DND-41 (cell line): Measurements from ENCODE around the gene ITGA2.

Experiments used
- ATAC-seq: fragments of 200-7000 bp; cut with Tn5 transposase; 3 replicates; pipeline ENCODE4 v1.9.1; 2021; ENCODE audit warnings: low read depth; ENCODE audit not compliant: insufficient read depth
- DNase-seq: peaks from one replicate; pipeline ENCODE4 v3.0.0-alpha.2; 2020
- H2AFZ ChIP-seq: 2 replicates; pipeline ENCODE4 v1.6.0; 2012; ENCODE audit warnings: low read depth, low read length
- H3K27ac ChIP-seq: 2 replicates; pipeline ENCODE4 v1.5.1; 2012; ENCODE audit warnings: low read length, inconsistent platforms
- H3K27me3 ChIP-seq: fragments of 200-600 bp; sonication (generic); 2 replicates; pipeline ENCODE4 v1.6.0; 2012; ENCODE audit warnings: low read length, mild to moderate bottlenecking, inconsistent platforms; ENCODE audit not compliant: insufficient read depth, poor library complexity
- H3K36me3 ChIP-seq: 2 replicates; pipeline ENCODE4 v1.5.1; 2012; ENCODE audit warnings: low read length, inconsistent platforms; ENCODE audit not compliant: insufficient read depth
- H3K4me1 ChIP-seq: 2 replicates; pipeline ENCODE4 v1.5.1; 2012; ENCODE audit warnings: mild to moderate bottlenecking, low read length; ENCODE audit not compliant: insufficient read depth
- H3K4me2 ChIP-seq: 2 replicates; pipeline ENCODE4 v1.6.0; 2012; ENCODE audit warnings: mild to moderate bottlenecking, moderate library complexity, low read length, inconsistent platforms; ENCODE audit not compliant: insufficient read depth
- H3K4me3 ChIP-seq, 2 experiments: fragments of 200-600 bp in 1 of 2; shearing (Covaris generic) in 1 of 2; 2 replicates each; pipeline ENCODE4 v1.5.1; 2012 to 2016; ENCODE audit warnings: inconsistent platforms in 2 of 2, low read length in 2 of 2, mild to moderate bottlenecking in 2 of 2, low read depth in 1 of 2, moderate library complexity in 1 of 2
- H3K79me2 ChIP-seq: 2 replicates; pipeline ENCODE4 v1.6.0; 2012; ENCODE audit warnings: low read length, inconsistent platforms; ENCODE audit not compliant: insufficient read depth
- H3K9ac ChIP-seq: 2 replicates; pipeline ENCODE4 v1.6.0; 2012; ENCODE audit warnings: low read depth, mild to moderate bottlenecking, inconsistent platforms, low read length, moderate library complexity
- H3K9me3 ChIP-seq: 2 replicates; pipeline ENCODE4 v1.5.1; 2012; ENCODE audit warnings: low read length, moderate library complexity, mild to moderate bottlenecking, inconsistent platforms; ENCODE audit not compliant: insufficient read depth, severe bottlenecking
- H4K20me1 ChIP-seq: 2 replicates; pipeline ENCODE4 v1.6.0; 2012; ENCODE audit warnings: low read length; ENCODE audit not compliant: insufficient read depth
- EZH2 ChIP-seq: IDR thresholded peaks from 3 replicates; pipeline ENCODE4 v1.6.1; 2012; ENCODE audit warnings: borderline replicate concordance, low read depth, mild to moderate bottlenecking, moderate library complexity, low read length, inconsistent platforms; ENCODE audit not compliant: severe bottlenecking
- TF ChIP-seq, protein P1 (sequence below): IDR thresholded peaks from 2 replicates; pipeline ENCODE4 v1.5.1; 2012; ENCODE audit warnings: borderline replicate concordance, low read length, moderate library complexity, mild to moderate bottlenecking; ENCODE audit not compliant: poor library complexity, severe bottlenecking; ENCODE audit errors: extremely low read depth

The ITGA2 gene

DNA sequence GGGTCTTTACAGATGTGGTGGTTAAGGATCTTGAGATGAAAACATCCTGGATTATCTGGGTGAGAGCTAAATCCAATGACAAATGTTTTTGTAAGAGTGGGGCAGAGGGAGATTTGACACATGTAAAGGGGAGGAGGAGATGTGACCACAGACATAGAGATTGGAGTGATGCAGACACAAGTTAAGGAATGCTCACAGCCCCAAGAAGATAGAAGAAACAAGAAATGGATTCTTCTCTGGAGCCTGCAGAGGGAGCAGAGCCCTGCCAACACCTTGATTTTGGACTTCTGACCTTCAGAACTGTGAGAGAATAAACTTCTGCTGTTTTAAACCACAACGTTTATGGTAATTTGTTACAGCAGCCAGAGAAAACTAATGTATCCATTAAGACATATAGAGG lies 21.7 kb downstream of the ITGA2 start:
- H3K4me1 ChIP-seq: peaks cover 12% of the 10 kb centered on the region
- no peak overlapping the region for H3K4me2 ChIP-seq
- no peak overlapping the region for H3K27ac ChIP-seq
- no peaks in the 10 kb centered on the region for H3K36me3 ChIP-seq
- DNase-seq (no peak), ATAC-seq (no peak)
- H2AFZ ChIP-seq: no peak overlapping the region
- no peak overlapping the region for H3K4me3 ChIP-seq
- no peak overlapping the region for H3K9ac ChIP-seq
- H3K79me2 ChIP-seq: no peaks in the 10 kb centered on the region
- H3K27me3 ChIP-seq: no peaks in the 10 kb centered on the region
- H3K9me3 ChIP-seq: no peaks in the 10 kb centered on the region
- TF ChIP-seq, protein P1, sequence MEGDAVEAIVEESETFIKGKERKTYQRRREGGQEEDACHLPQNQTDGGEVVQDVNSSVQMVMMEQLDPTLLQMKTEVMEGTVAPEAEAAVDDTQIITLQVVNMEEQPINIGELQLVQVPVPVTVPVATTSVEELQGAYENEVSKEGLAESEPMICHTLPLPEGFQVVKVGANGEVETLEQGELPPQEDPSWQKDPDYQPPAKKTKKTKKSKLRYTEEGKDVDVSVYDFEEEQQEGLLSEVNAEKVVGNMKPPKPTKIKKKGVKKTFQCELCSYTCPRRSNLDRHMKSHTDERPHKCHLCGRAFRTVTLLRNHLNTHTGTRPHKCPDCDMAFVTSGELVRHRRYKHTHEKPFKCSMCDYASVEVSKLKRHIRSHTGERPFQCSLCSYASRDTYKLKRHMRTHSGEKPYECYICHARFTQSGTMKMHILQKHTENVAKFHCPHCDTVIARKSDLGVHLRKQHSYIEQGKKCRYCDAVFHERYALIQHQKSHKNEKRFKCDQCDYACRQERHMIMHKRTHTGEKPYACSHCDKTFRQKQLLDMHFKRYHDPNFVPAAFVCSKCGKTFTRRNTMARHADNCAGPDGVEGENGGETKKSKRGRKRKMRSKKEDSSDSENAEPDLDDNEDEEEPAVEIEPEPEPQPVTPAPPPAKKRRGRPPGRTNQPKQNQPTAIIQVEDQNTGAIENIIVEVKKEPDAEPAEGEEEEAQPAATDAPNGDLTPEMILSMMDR: no peak
- TF ChIP-seq EZH2: no peak
- no peaks in the 10 kb centered on the region for H4K20me1 ChIP-seq

DNA sequence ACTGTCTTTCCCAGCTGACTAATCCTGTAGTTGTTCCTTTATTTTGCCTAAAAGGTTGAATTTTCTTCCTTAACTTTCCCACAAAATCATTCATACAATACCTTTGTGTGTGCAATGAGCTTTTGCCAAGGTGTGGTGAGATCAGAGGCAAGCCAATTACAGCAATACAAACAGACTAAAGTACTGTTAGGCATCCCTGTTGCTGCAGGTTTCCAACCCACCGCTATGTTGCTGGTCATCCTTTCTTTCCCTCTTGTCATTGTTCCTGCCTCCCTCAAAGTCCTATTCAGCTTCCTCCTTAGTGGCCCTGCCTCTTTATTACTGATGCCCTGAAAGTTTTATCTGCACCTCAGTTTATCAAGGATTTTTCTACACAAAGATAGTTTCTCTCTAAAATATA lies 22.1 kb downstream of the ITGA2 start:
- Histone ChIP-seq H3K4me2 (no peak overlapping the region), H3K27me3 (no peaks in the 10 kb centered on the region), H3K27ac (no peak overlapping the region), H3K9me3 (no peaks in the 10 kb centered on the region), H3K79me2 (no peaks in the 10 kb centered on the region), H3K4me1 (peaks cover 12% of the 10 kb centered on the region), H3K36me3 (no peaks in the 10 kb centered on the region), H2AFZ (no peak overlapping the region), H3K4me3 (no peak overlapping the region), H4K20me1 (no peaks in the 10 kb centered on the region), H3K9ac (no peak overlapping the region)
- DNase-seq (no peak), ATAC-seq (no peak)
- TF ChIP-seq EZH2: no peak
- TF ChIP-seq, protein P1: no peak

DNA sequence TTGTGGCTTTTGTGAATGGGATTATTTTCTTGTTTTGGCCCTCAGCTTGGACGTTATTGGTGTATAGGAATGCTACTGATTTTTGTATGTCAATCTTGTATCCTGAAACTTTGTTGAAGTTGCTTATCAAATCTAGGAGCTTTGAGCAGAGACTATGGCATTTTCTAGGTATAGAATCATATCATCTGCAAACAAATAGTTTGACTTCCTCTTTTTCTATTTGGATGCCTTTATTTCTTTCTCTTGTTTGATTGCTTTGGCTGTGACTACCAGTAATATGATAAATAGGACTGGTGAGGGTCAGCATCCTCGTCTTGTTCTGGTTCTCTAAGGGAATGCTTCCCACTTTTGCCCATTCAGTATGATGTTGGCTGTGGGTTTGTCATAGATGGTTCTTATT lies 24.7 kb downstream of the ITGA2 start:
- Histone ChIP-seq H3K4me3 (no peak overlapping the region), H3K9ac (no peak overlapping the region), H3K9me3 (no peaks in the 10 kb centered on the region), H2AFZ (no peak overlapping the region), H3K4me2 (no peak overlapping the region), H3K36me3 (no peaks in the 10 kb centered on the region), H3K79me2 (no peaks in the 10 kb centered on the region), H3K27ac (no peak overlapping the region), H3K4me1 (no peaks in the 10 kb centered on the region), H4K20me1 (no peaks in the 10 kb centered on the region), H3K27me3 (no peaks in the 10 kb centered on the region)
- no peak for DNase-seq
- TF ChIP-seq EZH2: no peak
- TF ChIP-seq, protein P1: no peak
- no peak for ATAC-seq

DNA sequence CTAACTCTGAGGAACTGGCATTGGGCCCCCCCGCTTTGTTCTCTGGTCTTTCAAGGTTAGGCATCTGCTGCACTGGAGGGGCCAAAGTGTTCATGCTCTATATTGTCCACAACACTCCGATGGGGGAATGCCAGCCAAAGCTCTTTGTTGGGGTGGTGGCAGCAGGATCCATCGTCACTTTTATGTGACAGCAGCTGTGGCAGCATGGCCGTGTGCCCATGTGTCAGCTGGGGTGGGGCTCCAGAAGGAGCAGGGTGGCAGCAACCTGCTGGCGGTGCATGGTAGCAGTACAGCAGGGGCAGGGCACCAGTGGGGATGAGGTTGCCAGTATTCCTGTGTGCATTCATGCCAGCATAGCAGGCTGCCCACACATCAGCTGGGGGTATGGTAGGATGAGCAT lies 28.2 kb downstream of the ITGA2 start:
- Histone ChIP-seq H3K9me3 (no peaks in the 10 kb centered on the region), H3K4me1 (no peaks in the 10 kb centered on the region), H3K27ac (no peak overlapping the region), H3K9ac (no peak overlapping the region), H3K4me3 (no peak overlapping the region), H3K36me3 (no peaks in the 10 kb centered on the region), H3K27me3 (no peaks in the 10 kb centered on the region), H4K20me1 (no peaks in the 10 kb centered on the region), H2AFZ (no peak overlapping the region), H3K4me2 (no peak overlapping the region), H3K79me2 (no peaks in the 10 kb centered on the region)
- no peak for TF ChIP-seq EZH2
- TF ChIP-seq, protein P1: no peak
- DNase-seq (no peak), ATAC-seq (no peak)
